H1 (cell line): ENCODE measurements around the gene INPP5J. TPM values are rescaled to one million over a fixed set of nuclear protein-coding genes. Genes with fewer than 3 reads are reported as not detected.

Experiments used
- CTCF ChIA-PET: fragments of 300-600 bp; sonication (Branson Sonifier 250); formaldehyde crosslinking; loops from one replicate; lab custom pipeline; 2021; ENCODE audit not compliant: partially characterized antibody; lab: Charles Lee
- POLR2A ChIA-PET: fragments of 300-600 bp; sonication (Branson Sonifier 250); formaldehyde crosslinking; loops from one replicate; lab custom pipeline; 2021; ENCODE audit warnings: inconsistent platforms; ENCODE audit not compliant: partially characterized antibody; lab: Charles Lee
- DNase-seq, 2 experiments: peaks; one replicate each; pipeline versions ENCODE4 v3.0.0 to v3.0.0-alpha.2; 2010 to 2022; ENCODE audit warnings: low spot score in 2 of 2, low read depth in 1 of 2, mixed read lengths in 1 of 2
- FAIRE-seq: peaks from 2 replicates; lab custom pipeline; 2011; peaks lifted over from hg19 to GRCh38; lab: Jason Lieb, UNC
- H2AFZ ChIP-seq: 2 replicates; pipeline ENCODE4 v1.8.1; 2012; ENCODE audit warnings: low read length, inconsistent platforms
- H2AK5ac ChIP-seq: 2 replicates; pipeline ENCODE4 v1.6.1; 2013; ENCODE audit warnings: low read depth, low read length
- H2BK120ac ChIP-seq: replicated peaks from 2 replicates; pipeline ENCODE3; 2013; ENCODE audit warnings: low read depth, low read length, inconsistent platforms
- H2BK12ac ChIP-seq: 2 replicates; pipeline ENCODE4 v1.6.1; 2013; ENCODE audit warnings: low read depth, low read length
- H2BK15ac ChIP-seq: 2 replicates; pipeline ENCODE4 v1.6.1; 2013; ENCODE audit warnings: low read length
- H2BK20ac ChIP-seq: 2 replicates; pipeline ENCODE4 v1.6.1; 2013; ENCODE audit warnings: low read length
- H2BK5ac ChIP-seq: 2 replicates; pipeline ENCODE4 v1.6.1; 2013; ENCODE audit warnings: low read depth, low read length
- H3K14ac ChIP-seq: 2 replicates; pipeline ENCODE4 v1.6.1; 2013; ENCODE audit warnings: inconsistent platforms; ENCODE audit not compliant: insufficient read length
- H3K18ac ChIP-seq: 2 replicates; pipeline ENCODE4 v1.6.1; 2013; ENCODE audit warnings: low read length; ENCODE audit errors: extremely low read depth
- H3K23ac ChIP-seq: 2 replicates; pipeline ENCODE4 v1.6.1; 2013; ENCODE audit warnings: inconsistent platforms; ENCODE audit not compliant: insufficient read length
- H3K23me2 ChIP-seq: 2 replicates; pipeline ENCODE4 v1.6.1; 2013; ENCODE audit warnings: low read depth, low read length
- H3K27ac ChIP-seq: 2 replicates; pipeline ENCODE4 v1.6.1; 2011; ENCODE audit warnings: low read depth, low read length, inconsistent platforms
- H3K27me3 ChIP-seq, 4 experiments: replicated peaks in 1 of 4; 1 replicate in 1 of 4; 2 replicates in 3 of 4; pipeline versions ENCODE4 v1.6.1 to v1.8.1; 2011 to 2013; ENCODE audit warnings: low read length in 3 of 4, mild to moderate bottlenecking in 3 of 4, inconsistent platforms in 2 of 4, mixed read lengths in 2 of 4, moderate library complexity in 1 of 4; ENCODE audit not compliant: control insufficient read depth in 3 of 4, insufficient read depth in 3 of 4; ENCODE audit errors: extremely low read depth in 1 of 4
- H3K36me3 ChIP-seq, 4 experiments: 2 replicates each; pipeline versions ENCODE4 v1.6.1 to v1.8.1; 2011 to 2013; ENCODE audit warnings: mild to moderate bottlenecking in 4 of 4, low read length in 3 of 4, moderate library complexity in 2 of 4, control low read depth in 1 of 4, inconsistent platforms in 1 of 4; ENCODE audit not compliant: insufficient read depth in 4 of 4, control insufficient read depth in 2 of 4
- H3K4ac ChIP-seq: replicated peaks from 2 replicates; pipeline ENCODE3; 2013; ENCODE audit warnings: low read length, low read depth, mixed read lengths, inconsistent platforms; ENCODE audit not compliant: insufficient read length
- H3K4me1 ChIP-seq, 4 experiments: replicated peaks in 1 of 4; 1 replicate in 1 of 4; 2 replicates in 3 of 4; pipeline versions ENCODE4 v1.6.1 to v1.8.1; 2011 to 2013; ENCODE audit warnings: low read length in 3 of 4, inconsistent platforms in 2 of 4, mixed read lengths in 1 of 4; ENCODE audit not compliant: insufficient read depth in 4 of 4, control insufficient read depth in 3 of 4
- H3K4me2 ChIP-seq, 2 experiments: 2 replicates each; pipeline versions ENCODE4 v1.6.1 to v1.8.1; 2011 to 2013; ENCODE audit warnings: low read depth in 2 of 2, low read length in 2 of 2, control low read depth in 1 of 2, inconsistent platforms in 1 of 2, mild to moderate bottlenecking in 1 of 2; ENCODE audit not compliant: insufficient read depth in 1 of 2
- H3K4me3 ChIP-seq, 4 experiments: fragments of 200-600, 300-600 bp in 1 of 4; sonication (generic), shearing (Covaris generic), sonication (Bioruptor Twin) in 1 of 4; 2 replicates each; pipeline versions ENCODE4 v1.5.1 to v1.8.1; 2011 to 2016; ENCODE audit warnings: low read length in 4 of 4, low read depth in 3 of 4, control low read depth in 2 of 4, inconsistent platforms in 2 of 4, mild to moderate bottlenecking in 2 of 4, mixed read lengths in 1 of 4, moderate library complexity in 1 of 4; ENCODE audit not compliant: insufficient read depth in 2 of 4; ENCODE audit errors: extremely low read depth in 1 of 4
- H3K56ac ChIP-seq: replicated peaks from 2 replicates; pipeline ENCODE3; 2013; ENCODE audit warnings: low read depth, mild to moderate bottlenecking, mixed read lengths, low read length, inconsistent platforms; ENCODE audit not compliant: insufficient read length
- H3K79me1 ChIP-seq: 2 replicates; pipeline ENCODE4 v1.6.1; 2013; ENCODE audit warnings: low read depth, low read length, control low read depth
- H3K79me2 ChIP-seq, 2 experiments: 2 replicates each; pipeline versions ENCODE4 v1.6.1 to v1.8.1; 2012 to 2013; ENCODE audit warnings: low read length in 2 of 2, mild to moderate bottlenecking in 2 of 2, inconsistent platforms in 1 of 2; ENCODE audit not compliant: insufficient read depth in 2 of 2, control insufficient read depth in 1 of 2
- H3K9ac ChIP-seq, 4 experiments: replicated peaks in 1 of 4; 1 replicate in 1 of 4; 2 replicates in 3 of 4; pipeline versions ENCODE4 v1.6.1 to v1.8.1; 2011 to 2013; ENCODE audit warnings: low read depth in 3 of 4, low read length in 3 of 4, control low read depth in 2 of 4, mild to moderate bottlenecking in 2 of 4, moderate library complexity in 2 of 4, inconsistent platforms in 1 of 4; ENCODE audit errors: extremely low read depth in 1 of 4
- H3K9me3 ChIP-seq, 2 experiments: 2 replicates each; pipeline versions ENCODE4 v1.6.1 to v1.8.1; 2012 to 2013; ENCODE audit warnings: mild to moderate bottlenecking in 2 of 2, moderate library complexity in 2 of 2, control low read depth in 1 of 2, inconsistent platforms in 1 of 2, low read depth in 1 of 2, low read length in 1 of 2, mixed read lengths in 1 of 2; ENCODE audit not compliant: insufficient read depth in 2 of 2
- H4K20me1 ChIP-seq, 2 experiments: replicated peaks in 1 of 2; 2 replicates each; pipeline versions ENCODE3 to v1.8.1; 2011 to 2013; ENCODE audit warnings: inconsistent platforms in 2 of 2, low read length in 2 of 2, mild to moderate bottlenecking in 1 of 2; ENCODE audit not compliant: insufficient read depth in 2 of 2, control insufficient read depth in 1 of 2
- H4K5ac ChIP-seq: 2 replicates; pipeline ENCODE4 v1.6.1; 2013; ENCODE audit warnings: low read length, low read depth, mixed read lengths, inconsistent platforms; ENCODE audit not compliant: insufficient read length
- H4K8ac ChIP-seq: 2 replicates; pipeline ENCODE4 v1.8.0; 2013; ENCODE audit warnings: mild to moderate bottlenecking, moderate library complexity, low read length, inconsistent platforms; ENCODE audit not compliant: insufficient read depth; ENCODE audit errors: extremely low read depth
- H4K91ac ChIP-seq: replicated peaks from 2 replicates; pipeline ENCODE3; 2013; ENCODE audit warnings: low read length, mixed read lengths, inconsistent platforms; ENCODE audit not compliant: insufficient read length
- HDAC2 ChIP-seq, 2 experiments: fragments of 300-600 bp in 1 of 2; sonication (generic) in 1 of 2; IDR thresholded peaks; 2 replicates each; pipeline ENCODE4 v1.6.1; 2011 to 2012; ENCODE audit warnings: low read depth in 2 of 2, low read length in 2 of 2, mild to moderate bottlenecking in 2 of 2, moderate library complexity in 2 of 2, borderline replicate concordance in 1 of 2, inconsistent platforms in 1 of 2
- RBBP5 ChIP-seq: IDR thresholded peaks from 2 replicates; pipeline ENCODE4 v1.7.1; 2012; ENCODE audit warnings: low read depth, mild to moderate bottlenecking, inconsistent platforms, low read length, moderate library complexity, borderline replicate concordance
- SIRT6 ChIP-seq: IDR thresholded peaks from one replicate; pipeline ENCODE4 v1.7.1; 2012; ENCODE audit warnings: low read length, inconsistent platforms
- SRF ChIP-seq: IDR thresholded peaks from 2 replicates; pipeline ENCODE4 v1.6.1; 2011; ENCODE audit warnings: mild to moderate bottlenecking, low read depth, low read length, moderate library complexity
- WGBS, 2 experiments: shearing (Covaris generic) in 1 of 2; methylation state at CpG; one replicate each; pipeline versions ENCODE4 v1.1.6 to v1.1.7; 2013 to 2015; ENCODE audit warnings: low lambda C conversion rate in 2 of 2, mixed read lengths in 2 of 2, inconsistent platforms in 1 of 2, low coverage in 1 of 2, missing lambda C conversion rate in 1 of 2; ENCODE audit not compliant: insufficient replicate concordance in 2 of 2, insufficient coverage in 1 of 2, insufficient read length in 1 of 2; ENCODE audit errors: extremely low coverage in 1 of 2, missing lambda C conversion rate in 1 of 2; 5-methylcytosine and 5-hydroxymethylcytosine counted together
- polyA plus RNA-seq, 7 experiments: library from polyadenylated mRNA; depleted of rRNA in 3 of 7; stranded (reverse) in 5 of 7; unstranded in 2 of 7; fragments of >200 nt in 5 of 7; fragments of 200-250 nt in 2 of 7; gene quantifications; 1 replicate in 5 of 7; 2 replicates in 1 of 7; 4 replicates in 1 of 7; pipeline versions ENCODE4 v1.2.1 to v1.2.3, GENCODE V29; 2011 to 2013; ENCODE audit warnings: missing spikeins in 2 of 7, mixed read lengths in 2 of 7
- total RNA-seq: library from RNA; stranded (reverse); fragmentation: NEBNext Ultra II Directional; extraction: Animal tissue kit (Norgen Biotek cat#: 25700); gene quantifications from 2 replicates; pipeline ENCODE4 v1.2.1, GENCODE V29; 2021

The INPP5J gene
- total and polyA plus RNA-seq, 2 of the 8 experiments (the other 6 are each of a cell fraction or from before 2014, with no cell fraction given) = 5.4 to 6.0 TPM

DNA sequence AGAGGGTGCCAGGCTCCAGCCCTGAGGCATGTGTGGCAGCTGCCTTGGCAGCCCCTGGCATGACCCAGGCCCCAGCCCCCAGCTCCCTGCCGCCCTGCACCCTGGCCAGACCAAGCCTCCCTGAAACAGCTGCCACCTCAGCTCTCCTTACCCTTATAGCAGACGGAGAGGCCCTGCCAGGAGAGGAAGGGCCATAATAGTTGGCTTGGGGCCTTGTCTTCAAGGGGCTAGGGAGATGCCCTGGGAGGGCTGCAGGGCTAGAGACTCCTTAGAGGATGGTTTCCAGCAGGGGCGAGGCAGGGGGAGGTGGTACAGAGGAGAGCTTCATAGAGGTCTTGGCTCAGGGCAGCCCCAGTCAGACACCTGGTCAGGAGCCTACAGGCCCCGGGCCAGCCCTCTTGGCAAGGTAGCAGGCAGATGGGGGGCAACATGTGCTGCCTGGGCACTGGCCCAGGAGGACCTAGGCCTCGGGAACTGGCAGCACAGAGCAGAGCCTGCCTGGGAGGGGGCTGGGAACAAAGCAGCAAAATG lies 28.7 kb upstream of the INPP5J start:
- FAIRE-seq = no peak

More for the DNA sequence above, 28.7 kb upstream of the INPP5J start:
- no peaks in the 10 kb centered on the region for H3K36me3 ChIP-seq
- no peak overlapping the region for H3K56ac ChIP-seq
- H3K79me2 ChIP-seq = no peaks in the 10 kb centered on the region
- no peak for DNase-seq
- H2BK12ac ChIP-seq = no peak overlapping the region
- no peak overlapping the region for H2AK5ac ChIP-seq
- no peak overlapping the region for H3K18ac ChIP-seq
- no peak overlapping the region for H2BK15ac ChIP-seq
- no peak overlapping the region for H2BK120ac ChIP-seq
- 80% methylated on average over 5 of the region's 5 CpGs; no CpG with 5 or more reads in 1 of the 2 experiments for WGBS, 2 experiments
- H3K9me3 ChIP-seq = no peaks in the 10 kb centered on the region
- H3K4me1 ChIP-seq = peaks cover 5 to 22% (median 12%) of the 10 kb centered on the region in 4 experiments
- H3K4me2 ChIP-seq = no peak overlapping the region
- ChIA-PET CTCF (interaction anchor here (0.6 to 16.8 kb wide), 11 partner anchors 9 to 179 kb away, joined by 3 to 207 read pairs (median 3); partner anchors contain the start of genes PLA2G3, SELENOM and SMTN), POLR2A (interaction anchor here (1.2 to 5.1 kb wide), 4 partner anchors 9 to 126 kb away, joined by 4 to 57 read pairs (median 12); partner anchors contain the start of genes MORC2, SELENOM and TUG1)
- H3K9ac ChIP-seq = no peak overlapping the region
- H3K79me1 ChIP-seq = no peaks in the 10 kb centered on the region
- H2BK5ac ChIP-seq = no peak overlapping the region
- no peak overlapping the region for H4K8ac ChIP-seq
- no peaks in the 10 kb centered on the region for H3K27me3 ChIP-seq
- H4K91ac ChIP-seq = no peak overlapping the region
- no peak overlapping the region for H4K5ac ChIP-seq
- H3K23me2 ChIP-seq = peaks cover 4% of the 10 kb centered on the region; the same call in 1 of the 2 replicates
- no peak overlapping the region for H3K23ac ChIP-seq
- no peak overlapping the region for H3K14ac ChIP-seq
- TF ChIP-seq RBBP5 = no peak
- TF ChIP-seq SIRT6 = no peak
- no peak for TF ChIP-seq SRF
- TF ChIP-seq HDAC2 (IDR thresholded peaks at IDR 0.05; ENCODE audit: borderline replicate concordance in 1 of 2, low read depth in 2 of 2, low read length in 2 of 2) = no peak
- no peak overlapping the region for H3K27ac ChIP-seq
- no peak overlapping the region for H3K4ac ChIP-seq
- H4K20me1 ChIP-seq = no peaks in the 10 kb centered on the region
- no peak overlapping the region for H2AFZ ChIP-seq
- no peak overlapping the region for H3K4me3 ChIP-seq
- H2BK20ac ChIP-seq = no peak overlapping the region
